Right lobe of liver (tissue), 6 donors: Measurements from ENCODE around the gene RXFP2. TPM values are rescaled to one million over a fixed set of nuclear protein-coding genes. Genes with fewer than 3 reads are reported as not detected.

Source experiments
- ATAC-seq, 4 donors: fragments of 200-7000 bp; cut with Tn5 transposase; one replicate each; pipeline ENCODE4 v1.9.1; 2020; ENCODE audit warnings: mild to moderate bottlenecking in 4 of 4, moderate library complexity in 4 of 4
- DNase-seq, 3 donors: peaks; one replicate each; pipeline ENCODE4 v3.0.0-alpha.2; 2020
- H3K27ac ChIP-seq, 3 donors: fragments of 200-600 bp; one replicate each; pipeline ENCODE4 v1.8.0; 2022
- H3K27me3 ChIP-seq, 2 donors: fragments of 200-600 bp; one replicate each; pipeline ENCODE4 v1.8.0; 2022
- H3K36me3 ChIP-seq, 4 donors: fragments of 200-600 bp; sonication (generic) in 1 of 4; one replicate each; pipeline versions ENCODE4 v1.5.1 to v1.8.0; 2017 to 2022; ENCODE audit warnings: control low read depth in 1 of 4
- H3K4me1 ChIP-seq, 4 donors: fragments of 200-600 bp; sonication (generic) in 1 of 4; one replicate each; pipeline versions ENCODE4 v1.5.1 to v1.8.0; 2017 to 2022; ENCODE audit warnings: control low read depth in 1 of 4
- H3K4me3 ChIP-seq, 3 donors: fragments of 200-600 bp; one replicate each; pipeline ENCODE4 v1.8.0; 2022
- H3K9me3 ChIP-seq, 4 donors: fragments of 200-600 bp; sonication (generic) in 1 of 4; one replicate each; pipeline versions ENCODE4 v1.5.1 to v1.8.0; 2017 to 2022; ENCODE audit warnings: control low read depth in 1 of 4
- POLR2A ChIP-seq: fragments of 450-650 bp; IDR thresholded peaks from one replicate; pipeline ENCODE4 v1.6.1; 2017; ENCODE audit warnings: antibody characterized with exemption, mild to moderate bottlenecking
- WGBS: methylation state at CpG from one replicate; pipeline ENCODE4 v1.1.6; 2018; ENCODE audit warnings: low coverage, low lambda C conversion rate; ENCODE audit not compliant: insufficient coverage; ENCODE audit errors: missing lambda C conversion rate; 5-methylcytosine and 5-hydroxymethylcytosine counted together
- intact Hi-C, 2 donors: fragments of 100-400 bp; cut with DNase I; formaldehyde crosslinking; loops; one replicate each; pipeline versions ENCODE4 v1.11.2 to v1.14.1; 2022
- total RNA-seq, 6 experiments: library from RNA; depleted of rRNA in 2 of 6; stranded (reverse); fragments of >200 nt in 2 of 6; fragmentation: NEBNext Ultra II Directional in 3 of 6; extraction: Animal tissue kit (Norgen Biotek cat#: 25700) in 3 of 6; gene quantifications; one replicate each; pipeline versions ENCODE4 v1.1.0 to v1.2.4, GENCODE V29; 2016 to 2023
- TF ChIP-seq, protein P1 (sequence below), 4 donors: fragments of 200-600 bp in 3 of 4; fragments of 450-650 bp in 1 of 4; IDR thresholded peaks; one replicate each; pipeline versions ENCODE4 v1.5.1 to v1.8.0; 2016 to 2022; ENCODE audit warnings: antibody characterized with exemption in 4 of 4, mild to moderate bottlenecking in 2 of 4
- donor health status: DM: no; HTN: yes; CAD: no.
- donor health status: DM: no; HTN: no; CAD: no.
- donor health status: DM: no; HTN: no; CAD: no.
- donor health status: DM: no; HTN: yes; CAD: no.
- donor health status: DM: no; HTN: yes; CAD: no.

The RXFP2 gene
- total RNA-seq, 6 experiments from 2014 or later = not detected

DNA sequence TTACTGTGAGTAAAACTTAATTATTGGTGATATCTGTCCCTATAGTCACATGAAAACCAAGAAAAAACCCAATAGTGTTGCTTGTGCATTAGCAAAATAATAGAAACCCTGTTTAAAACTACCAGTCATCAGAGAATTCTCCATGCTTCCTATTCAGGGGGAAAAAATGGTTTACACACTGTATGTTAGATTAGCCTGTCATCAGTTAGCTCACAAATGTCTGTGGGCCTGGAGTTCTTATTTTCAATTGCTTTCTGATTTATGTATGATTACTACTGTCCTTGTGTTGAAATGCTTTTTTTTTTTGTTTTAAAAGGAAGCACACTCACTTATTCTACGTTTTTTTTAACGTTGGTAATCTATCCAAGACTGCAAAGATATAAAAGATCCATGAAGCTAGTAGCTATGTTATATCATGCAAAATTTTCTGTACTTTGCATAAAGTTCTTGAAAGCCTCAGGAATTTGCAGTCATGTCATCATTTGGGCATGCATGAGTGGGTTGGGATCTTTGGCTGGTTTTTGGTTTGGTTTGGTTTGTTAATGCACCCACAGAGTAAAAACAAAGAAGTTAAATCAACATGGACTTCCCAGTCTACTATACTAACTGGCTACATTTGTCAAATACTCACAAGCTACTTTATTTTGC lies 25.9 kb downstream of the RXFP2 start:
- intact Hi-C loops = no loop called here
- no peaks in the 10 kb centered on the region for H3K36me3 ChIP-seq
- whole genome bisulfite sequencing = 35% methylated on average over 2 of the region's 2 CpGs

DNA sequence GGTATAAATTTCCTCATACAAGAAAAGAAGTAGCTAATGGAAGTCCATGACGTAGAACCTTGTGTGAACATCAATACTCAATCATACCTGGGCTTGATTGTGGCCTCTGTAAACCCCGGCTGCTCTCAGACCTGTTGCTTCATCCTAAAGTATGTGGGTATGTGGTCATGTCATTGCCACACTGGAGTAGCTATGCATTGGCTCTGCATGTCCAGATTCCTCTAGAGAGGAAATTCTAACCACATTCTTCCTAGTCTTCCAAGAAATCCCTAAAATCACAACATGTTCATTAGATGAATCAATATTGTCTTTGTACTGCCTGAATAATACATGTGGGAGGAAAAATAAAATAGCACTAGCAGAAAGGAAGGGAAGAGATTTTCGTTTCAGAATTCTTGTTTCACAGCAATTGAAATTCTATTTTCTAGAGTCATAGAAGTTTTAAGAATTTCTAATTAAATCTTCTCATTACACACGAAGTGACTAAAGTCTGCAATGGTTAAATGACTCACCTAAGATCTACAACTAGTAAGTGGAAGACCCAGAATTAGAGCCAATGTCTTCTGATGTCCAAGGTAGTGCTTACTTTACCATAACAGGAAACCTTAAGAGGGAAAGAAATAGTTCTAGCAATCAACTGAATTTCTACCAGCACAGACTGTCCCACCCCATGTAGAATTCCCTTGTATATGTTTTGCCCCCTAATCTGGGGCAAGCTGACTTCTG lies 28.0 kb downstream of the RXFP2 start:
- DNase-seq = no peak
- Histone ChIP-seq H3K27ac (no peak overlapping the region), H3K36me3 (no peaks in the 10 kb centered on the region), H3K4me3 (no peak overlapping the region), H3K4me1 (no peaks in the 10 kb centered on the region), H3K9me3 (no peaks in the 10 kb centered on the region), H3K27me3 (peaks cover 0 to 4% of the 10 kb centered on the region in 2 donors)
- intact Hi-C loops = no loop called here
- TF ChIP-seq, protein P1, sequence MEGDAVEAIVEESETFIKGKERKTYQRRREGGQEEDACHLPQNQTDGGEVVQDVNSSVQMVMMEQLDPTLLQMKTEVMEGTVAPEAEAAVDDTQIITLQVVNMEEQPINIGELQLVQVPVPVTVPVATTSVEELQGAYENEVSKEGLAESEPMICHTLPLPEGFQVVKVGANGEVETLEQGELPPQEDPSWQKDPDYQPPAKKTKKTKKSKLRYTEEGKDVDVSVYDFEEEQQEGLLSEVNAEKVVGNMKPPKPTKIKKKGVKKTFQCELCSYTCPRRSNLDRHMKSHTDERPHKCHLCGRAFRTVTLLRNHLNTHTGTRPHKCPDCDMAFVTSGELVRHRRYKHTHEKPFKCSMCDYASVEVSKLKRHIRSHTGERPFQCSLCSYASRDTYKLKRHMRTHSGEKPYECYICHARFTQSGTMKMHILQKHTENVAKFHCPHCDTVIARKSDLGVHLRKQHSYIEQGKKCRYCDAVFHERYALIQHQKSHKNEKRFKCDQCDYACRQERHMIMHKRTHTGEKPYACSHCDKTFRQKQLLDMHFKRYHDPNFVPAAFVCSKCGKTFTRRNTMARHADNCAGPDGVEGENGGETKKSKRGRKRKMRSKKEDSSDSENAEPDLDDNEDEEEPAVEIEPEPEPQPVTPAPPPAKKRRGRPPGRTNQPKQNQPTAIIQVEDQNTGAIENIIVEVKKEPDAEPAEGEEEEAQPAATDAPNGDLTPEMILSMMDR (IDR thresholded peaks at IDR 0.05) = no peak
- TF ChIP-seq POLR2A = no peak
- ATAC-seq = no peak
- 34% methylated on average over 4 of the region's 4 CpGs for WGBS

More for the DNA sequence above, 25.9 kb downstream of the RXFP2 start:
- ATAC-seq = no peak
- Histone ChIP-seq H3K4me1 (no peaks in the 10 kb centered on the region), H3K9me3 (no peaks in the 10 kb centered on the region), H3K27ac (no peak overlapping the region), H3K4me3 (no peak overlapping the region), H3K27me3 (peaks cover 0 to 4% of the 10 kb centered on the region in 2 donors)
- DNase-seq = no peak
- TF ChIP-seq POLR2A = no peak
- TF ChIP-seq, protein P1 (IDR thresholded peaks at IDR 0.05) = no peak

DNA sequence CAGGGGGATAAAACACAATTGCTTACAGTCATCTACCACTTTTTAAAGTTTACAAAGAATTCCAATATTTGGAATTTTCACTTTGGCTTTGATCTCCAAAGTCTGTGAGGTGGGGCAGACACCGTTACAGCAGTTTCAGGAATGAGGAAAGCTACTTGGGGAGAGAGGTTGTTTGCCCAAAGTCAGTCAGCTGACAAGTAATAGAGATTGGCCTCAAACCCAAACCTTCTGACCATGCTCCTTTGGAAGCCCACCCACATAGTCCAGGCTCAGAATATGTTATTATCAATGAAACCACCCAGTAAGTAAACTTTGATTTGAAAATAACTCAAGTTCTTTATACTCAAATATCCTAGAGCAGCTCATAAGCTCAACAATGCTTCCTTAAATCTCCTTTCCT lies 29.0 kb downstream of the RXFP2 start:
- Histone ChIP-seq H3K27me3 (peaks cover 0 to 4% of the 10 kb centered on the region in 2 donors), H3K4me3 (no peak overlapping the region), H3K27ac (no peak overlapping the region), H3K9me3 (no peaks in the 10 kb centered on the region), H3K4me1 (no peaks in the 10 kb centered on the region), H3K36me3 (no peaks in the 10 kb centered on the region)
- WGBS = 20% methylated on average over 1 of the region's 1 CpG
- no peak for DNase-seq
- TF ChIP-seq, protein P1 (IDR thresholded peaks at IDR 0.05) = no peak
- TF ChIP-seq POLR2A = no peak
- ATAC-seq = no peak
- intact Hi-C loops = no loop called here

DNA sequence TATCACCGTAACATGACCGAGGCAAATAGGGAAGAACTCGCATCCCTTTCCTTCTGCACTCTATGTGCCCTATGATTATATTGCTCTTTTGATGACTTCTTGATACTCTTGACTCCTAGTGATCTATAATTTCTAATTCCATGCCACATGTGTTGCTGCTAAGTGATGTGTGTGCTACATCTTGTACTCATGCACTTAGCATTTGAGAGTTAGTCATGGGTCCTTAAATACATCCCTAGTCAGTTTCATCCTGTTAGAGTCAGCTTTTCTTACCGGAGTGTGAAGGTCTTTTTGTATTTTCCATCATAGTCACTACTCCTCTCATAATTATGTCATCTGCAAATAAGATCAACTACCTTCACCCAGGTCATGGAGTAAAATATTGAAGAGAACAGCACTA lies 30.2 kb downstream of the RXFP2 start:
- H3K36me3 ChIP-seq = no peaks in the 10 kb centered on the region
- intact Hi-C loops = no loop called here
- H3K9me3 ChIP-seq = no peaks in the 10 kb centered on the region
- no peak for ATAC-seq
- H3K4me3 ChIP-seq = no peak overlapping the region
- WGBS = 64% methylated on average over 4 of the region's 4 CpGs
- H3K27me3 ChIP-seq = peaks cover 0 to 4% of the 10 kb centered on the region in 2 donors
- DNase-seq = no peak
- H3K27ac ChIP-seq = no peak overlapping the region
- TF ChIP-seq, protein P1 (IDR thresholded peaks at IDR 0.05) = no peak
- TF ChIP-seq POLR2A = no peak
- no peaks in the 10 kb centered on the region for H3K4me1 ChIP-seq
